MCF 10A (cell line): Measurements from ENCODE around the gene CAVIN2. TPM values are rescaled to one million over a fixed set of nuclear protein-coding genes. Genes with fewer than 3 reads are reported as not detected.
A peak's percentile ranks its signal among the peaks of the same experiment; 100 is the strongest.

ENCODE experiments used
- BruUV-seq: library from RNA; stranded (reverse); fragments of 400-500 nt; replicated peaks from 2 replicates; lab custom pipeline; 2021; lab: Mats Ljungman, UMichigan
- CTCF ChIA-PET: fragments of 300-600 bp; sonication (Branson Sonifier 250); formaldehyde crosslinking; extraction: SDS; loops from one replicate; lab custom pipeline; 2021; ENCODE audit warnings: antibody characterized with exemption, inconsistent platforms; lab: Yijun Ruan, JAX
- POLR2A ChIA-PET: fragments of 300-600, 350-650 bp; sonication (Branson Sonifier 250); formaldehyde crosslinking; extraction: SDS; loops from one replicate; lab custom pipeline; 2020; ENCODE audit warnings: antibody characterized with exemption, inconsistent platforms; lab: Yijun Ruan, JAX
- DNase-seq: peaks from one replicate; pipeline ENCODE4 v3.0.0-alpha.2; 2018; ENCODE audit not compliant: unreplicated experiment
- H3K27ac Mint-ChIP-seq: one replicate; pipeline ENCODE4 v1.8.0; 2022; ENCODE audit warnings: mild to moderate bottlenecking, low read depth, mixed read lengths; ENCODE audit not compliant: unreplicated experiment
- H3K27me3 Mint-ChIP-seq: one replicate; pipeline ENCODE4 v1.8.0; 2022; ENCODE audit warnings: mixed read lengths; ENCODE audit not compliant: insufficient read depth, unreplicated experiment
- H3K36me3 Mint-ChIP-seq: one replicate; pipeline ENCODE4 v1.8.0; 2022; ENCODE audit warnings: mild to moderate bottlenecking, moderate library complexity, mixed read lengths; ENCODE audit not compliant: insufficient read depth, unreplicated experiment
- H3K4me1 Mint-ChIP-seq: one replicate; pipeline ENCODE4 v1.8.0; 2022; ENCODE audit warnings: mixed read lengths; ENCODE audit not compliant: insufficient read depth, unreplicated experiment
- H3K4me3 Mint-ChIP-seq: one replicate; pipeline ENCODE4 v1.8.0; 2022; ENCODE audit warnings: mild to moderate bottlenecking, moderate library complexity, mixed read lengths; ENCODE audit not compliant: unreplicated experiment
- H3K9me3 Mint-ChIP-seq: one replicate; pipeline ENCODE4 v1.8.0; 2022; ENCODE audit warnings: mixed read lengths; ENCODE audit not compliant: unreplicated experiment
- CTCF ChIP-seq: fragments of 200-600 bp; IDR thresholded peaks from one replicate; pipeline ENCODE4 v1.8.0; 2022; ENCODE audit warnings: antibody characterized with exemption, mild to moderate bottlenecking; ENCODE audit not compliant: unreplicated experiment
- intact Hi-C: fragments of 100-400 bp; cut with micrococcal nuclease; formaldehyde crosslinking; loops from 2 replicates; pipeline ENCODE4 v1.14.1; 2022
- total RNA-seq: library from RNA; stranded (reverse); gene quantifications from 2 replicates; pipeline ENCODE4 v1.2.3, GENCODE V29; 2022

Gene CAVIN2
- total RNA-seq, 1 experiment from 2014 or later: 16.4 TPM

GRCh38 chr2:191894681-191895147 is 47.8 kb upstream of the CAVIN2 start:
- Mint-ChIP-seq H3K27me3 (no peaks in the 10 kb centered on the region), H3K4me3 (peak overlapping the region; percentile 26), H3K36me3 (no peaks in the 10 kb centered on the region), H3K4me1 (peaks cover 43% of the 10 kb centered on the region), H3K27ac (peak overlapping the region; percentile 87), H3K9me3 (no peaks in the 10 kb centered on the region)
- CTCF ChIA-PET: interaction anchor here (0.6 to 3.5 kb wide), 9 partner anchors 10 to 268 kb away, joined by 3 to 23 read pairs (median 3); no protein-coding TSS in a partner anchor
- intact Hi-C loops: loop anchor here (2.0 kb wide), 1 partner anchor 48 kb away; the partner anchor contains the start of gene CAVIN2
- no TSS peak for BruUV-seq
- DNase-seq: peak; percentile 81
- no peak for TF ChIP-seq CTCF
- POLR2A ChIA-PET: interaction anchor here (0.8 to 6.9 kb wide), 10 partner anchors 10 to 215 kb away, joined by 3 to 121 read pairs (median 5); partner anchors contain the start of gene CAVIN2

GRCh38 chr2:191892391-191892790 is 45.5 kb upstream of the CAVIN2 start:
- ChIA-PET CTCF (interaction anchor here (0.6 to 3.5 kb wide), 2 partner anchors 23 to 90 kb away, joined by 3 to 23 read pairs; no protein-coding TSS in a partner anchor), POLR2A (interaction anchor here (0.6 to 1.5 kb wide), 5 partner anchors 21 to 976 kb away, joined by 3 to 6 read pairs (median 5); partner anchors contain the start of genes CAVIN2 and NABP1)
- Mint-ChIP-seq H3K4me1 (peaks cover 33% of the 10 kb centered on the region), H3K27me3 (no peaks in the 10 kb centered on the region), H3K4me3 (peak overlapping the region; percentile 35), H3K9me3 (no peaks in the 10 kb centered on the region), H3K27ac (peak overlapping the region; percentile 0), H3K36me3 (no peaks in the 10 kb centered on the region)
- BruUV-seq: no TSS peak
- DNase-seq: peak; percentile 85
- TF ChIP-seq CTCF: no peak
- intact Hi-C loops: no loop called here

GRCh38 chr2:191891656-191892055 is 44.8 kb upstream of the CAVIN2 start:
- intact Hi-C loops: no loop called here
- DNase-seq: no peak
- H3K9me3 Mint-ChIP-seq: no peaks in the 10 kb centered on the region
- H3K4me1 Mint-ChIP-seq: peaks cover 27% of the 10 kb centered on the region
- CTCF ChIA-PET: no interaction called here
- peak overlapping the region; percentile 0 for H3K27ac Mint-ChIP-seq
- POLR2A ChIA-PET: interaction anchor here (1.4 to 1.5 kb wide), 2 partner anchors 20 to 45 kb away, joined by 5 to 6 read pairs; partner anchors contain the start of gene CAVIN2
- BruUV-seq: no TSS peak
- no peak overlapping the region for H3K4me3 Mint-ChIP-seq
- no peaks in the 10 kb centered on the region for H3K36me3 Mint-ChIP-seq
- TF ChIP-seq CTCF: no peak
- no peaks in the 10 kb centered on the region for H3K27me3 Mint-ChIP-seq

- TF ChIP-seq CTCF: no peak
- Mint-ChIP-seq H3K27ac (no peak overlapping the region), H3K9me3 (no peaks in the 10 kb centered on the region), H3K36me3 (no peaks in the 10 kb centered on the region), H3K4me3 (no peak overlapping the region), H3K27me3 (no peaks in the 10 kb centered on the region), H3K4me1 (peaks cover 16% of the 10 kb centered on the region)
- intact Hi-C loops: no loop called here
- POLR2A ChIA-PET: no interaction called here
- CTCF ChIA-PET: no interaction called here
- DNase-seq: no peak
- BruUV-seq: no TSS peak
Measured at GRCh38 chr2:191889931-191890330, 43.0 kb upstream of the CAVIN2 start.
